PC-9 (cell line): ENCODE measurements around the gene SLC2A8.

Source experiments
- EZH2 ChIP-seq: fragments of 200-600 bp; sonication (generic); IDR thresholded peaks from 2 replicates; pipeline ENCODE4 v1.8.0; 2017; ENCODE audit warnings: antibody characterized with exemption, low read depth
- TF ChIP-seq, protein P1 (sequence below): fragments of 200-600 bp; sonication (generic); conservative IDR thresholded peaks from 2 replicates; pipeline ENCODE4 v1.6.1; 2017; ENCODE audit warnings: mixed run types, antibody characterized with exemption, mild to moderate bottlenecking, moderate library complexity

DNA sequence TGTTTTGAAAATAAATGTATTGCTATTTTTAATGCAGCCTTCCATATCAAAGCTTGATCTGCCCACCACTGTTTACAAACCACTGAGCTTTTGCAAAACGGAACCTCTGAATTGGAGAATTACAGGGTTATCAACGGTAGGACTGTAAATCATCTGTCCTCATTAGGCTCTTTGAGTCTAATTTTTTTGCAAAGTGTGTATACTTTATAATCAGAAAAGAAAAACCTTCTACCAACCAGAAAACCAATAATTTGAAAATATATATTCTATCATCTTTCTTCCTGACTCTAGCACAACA lies 6.8 kb upstream of the SLC2A8 start:
- TF ChIP-seq EZH2: no peak
- TF ChIP-seq, protein P1, sequence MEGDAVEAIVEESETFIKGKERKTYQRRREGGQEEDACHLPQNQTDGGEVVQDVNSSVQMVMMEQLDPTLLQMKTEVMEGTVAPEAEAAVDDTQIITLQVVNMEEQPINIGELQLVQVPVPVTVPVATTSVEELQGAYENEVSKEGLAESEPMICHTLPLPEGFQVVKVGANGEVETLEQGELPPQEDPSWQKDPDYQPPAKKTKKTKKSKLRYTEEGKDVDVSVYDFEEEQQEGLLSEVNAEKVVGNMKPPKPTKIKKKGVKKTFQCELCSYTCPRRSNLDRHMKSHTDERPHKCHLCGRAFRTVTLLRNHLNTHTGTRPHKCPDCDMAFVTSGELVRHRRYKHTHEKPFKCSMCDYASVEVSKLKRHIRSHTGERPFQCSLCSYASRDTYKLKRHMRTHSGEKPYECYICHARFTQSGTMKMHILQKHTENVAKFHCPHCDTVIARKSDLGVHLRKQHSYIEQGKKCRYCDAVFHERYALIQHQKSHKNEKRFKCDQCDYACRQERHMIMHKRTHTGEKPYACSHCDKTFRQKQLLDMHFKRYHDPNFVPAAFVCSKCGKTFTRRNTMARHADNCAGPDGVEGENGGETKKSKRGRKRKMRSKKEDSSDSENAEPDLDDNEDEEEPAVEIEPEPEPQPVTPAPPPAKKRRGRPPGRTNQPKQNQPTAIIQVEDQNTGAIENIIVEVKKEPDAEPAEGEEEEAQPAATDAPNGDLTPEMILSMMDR: no peak
